GM23248 (cell line): ENCODE results near the gene CDCA3.

Experiments
- EZH2 ChIP-seq: fragments of 200-600 bp; sonication (generic); IDR thresholded peaks from 2 replicates; pipeline ENCODE4 v1.6.1; 2018; ENCODE audit warnings: antibody characterized with exemption, mild to moderate bottlenecking; ENCODE audit not compliant: insufficient read depth, poor library complexity, severe bottlenecking
- EZH2phosphoT487 ChIP-seq: fragments of 200-600 bp; sonication (generic); IDR thresholded peaks from 2 replicates; pipeline ENCODE4 v1.6.1; 2018; ENCODE audit warnings: antibody characterized with exemption, moderate library complexity, mild to moderate bottlenecking, low read depth; ENCODE audit not compliant: insufficient read depth

DNA sequence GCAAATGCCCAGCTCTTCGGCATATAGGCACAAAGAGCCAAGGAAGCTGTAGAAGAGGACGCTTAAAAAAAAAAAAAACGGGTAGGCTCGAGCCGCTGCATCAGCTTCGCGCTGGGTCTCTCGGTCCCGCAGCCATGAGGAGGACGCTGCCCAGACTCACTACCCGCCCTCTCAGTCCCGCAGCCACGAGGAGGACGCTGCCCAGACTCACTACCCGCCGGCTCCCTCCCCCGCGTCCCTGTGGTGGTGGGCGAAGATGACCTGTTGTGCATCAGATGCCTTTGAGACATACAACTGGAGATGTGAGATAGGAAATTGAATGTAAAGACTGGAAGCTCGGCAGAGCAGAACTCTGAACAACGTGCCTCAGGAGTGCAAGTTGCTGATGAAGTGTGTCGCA lies 33.5 kb upstream of the CDCA3 start:
- TF ChIP-seq EZH2 (no peak), EZH2phosphoT487 (no peak)
